K562 (cell line): ENCODE results near the gene ZSWIM9. TPM values are rescaled to one million over a fixed set of nuclear protein-coding genes. Genes with fewer than 3 reads are reported as not detected.

Experiments
- ATAC-seq: fragments of 200-7000 bp; cut with Tn5 transposase; 3 replicates; pipeline ENCODE4 v1.9.1; 2020; ENCODE audit warnings: moderate library complexity
- BruUV-seq: library from RNA; stranded (reverse); fragments of 400-500 nt; replicated peaks from 2 replicates; lab custom pipeline; 2021; lab: Mats Ljungman, UMichigan
- CTCF ChIA-PET: fragments of 300-600 bp; formaldehyde crosslinking; extraction: SDS; loops from one replicate; lab custom pipeline; 2021; ENCODE audit warnings: low intra/inter-chr PET ratio; lab: Yijun Ruan, JAX
- POLR2A ChIA-PET: fragments of 300-600, 350-650 bp; sonication (Branson Sonifier 250); formaldehyde crosslinking; extraction: SDS; loops from one replicate; lab custom pipeline; 2021; ENCODE audit warnings: antibody characterized with exemption, inconsistent platforms; lab: Yijun Ruan, JAX
- DNase-seq, 4 experiments: peaks; one replicate each; pipeline versions ENCODE4 v3.0.0 to v3.0.0-alpha.2; 2011 to 2018; ENCODE audit warnings: low spot score in 3 of 4, mixed read lengths in 3 of 4; ENCODE audit errors: extremely low read depth in 1 of 4
- FAIRE-seq: peaks from 2 replicates; lab custom pipeline; 2011; peaks lifted over from hg19 to GRCh38; lab: Jason Lieb, UNC
- H2AFZ ChIP-seq: 2 replicates; pipeline ENCODE4 v1.6.0; 2011; ENCODE audit warnings: low read depth, low read length, control low read depth, inconsistent platforms
- H3K27ac ChIP-seq: fragments of 200-600 bp; 3 replicates; pipeline ENCODE4 v1.8.0; 2011; ENCODE audit warnings: low read depth, mild to moderate bottlenecking, control low read depth, inconsistent platforms, low read length, moderate library complexity, mixed read lengths; ENCODE audit errors: extremely low read depth
- H3K27me3 ChIP-seq, 2 experiments: fragments of 300-600 bp in 1 of 2; 2 replicates in 1 of 2; 3 replicates in 1 of 2; pipeline versions ENCODE4 v1.6.0 to v1.8.0; 2011; ENCODE audit warnings: inconsistent platforms in 2 of 2, low read length in 2 of 2, mild to moderate bottlenecking in 1 of 2, mixed read lengths in 1 of 2, moderate library complexity in 1 of 2; ENCODE audit not compliant: control insufficient read depth in 2 of 2, insufficient read depth in 2 of 2
- H3K36me3 ChIP-seq: fragments of 300-600 bp; 3 replicates; pipeline ENCODE4 v1.8.0; 2011; ENCODE audit warnings: mild to moderate bottlenecking, low read length, inconsistent platforms; ENCODE audit not compliant: control insufficient read depth, insufficient read depth
- H3K4me1 ChIP-seq, 2 experiments: fragments of 200-600 bp in 1 of 2; replicated peaks in 1 of 2; 2 replicates in 1 of 2; 3 replicates in 1 of 2; pipeline versions ENCODE4 v1.5.1 to v1.8.0; 2011; ENCODE audit warnings: inconsistent platforms in 2 of 2, low read length in 2 of 2, mild to moderate bottlenecking in 1 of 2, mixed read lengths in 1 of 2, moderate library complexity in 1 of 2; ENCODE audit not compliant: control insufficient read depth in 2 of 2, insufficient read depth in 2 of 2
- H3K4me2 ChIP-seq: 2 replicates; pipeline ENCODE4 v1.6.1; 2011; ENCODE audit warnings: low read length, control low read depth, inconsistent platforms, mixed read lengths; ENCODE audit not compliant: insufficient read depth
- H3K4me3 ChIP-seq: fragments of 200-600 bp; sonication (generic), shearing (Covaris generic); 2 replicates; pipeline ENCODE4 v1.5.1; 2016; ENCODE audit warnings: control low read depth, inconsistent platforms
- H3K79me2 ChIP-seq: fragments of 200-600 bp; 3 replicates; pipeline ENCODE4 v1.8.0; 2011; ENCODE audit warnings: low read length, inconsistent platforms; ENCODE audit not compliant: control insufficient read depth, insufficient read depth
- H3K9ac ChIP-seq, 2 experiments: 2 replicates each; pipeline versions ENCODE4 v1.6.0 to v1.6.1; 2011; ENCODE audit warnings: low read depth in 2 of 2, low read length in 2 of 2, control low read depth in 1 of 2, inconsistent platforms in 1 of 2, mild to moderate bottlenecking in 1 of 2, mixed read lengths in 1 of 2; ENCODE audit not compliant: insufficient read depth in 1 of 2
- H3K9me1 ChIP-seq: one replicate; pipeline ENCODE4 v1.6.0; 2011; ENCODE audit warnings: inconsistent platforms, mild to moderate bottlenecking, low read length, moderate library complexity; ENCODE audit not compliant: control insufficient read depth, insufficient read depth
- H3K9me3 ChIP-seq: replicated peaks from 2 replicates; pipeline ENCODE4 v1.5.1; 2011; ENCODE audit warnings: low read depth, low read length, inconsistent platforms; ENCODE audit not compliant: control insufficient read depth, insufficient read depth
- H4K20me1 ChIP-seq: replicated peaks from 2 replicates; pipeline ENCODE4 v1.6.1; 2011; ENCODE audit warnings: low read length, inconsistent platforms, mixed read lengths; ENCODE audit not compliant: control insufficient read depth, insufficient read depth
- ARID2 ChIP-seq: fragments of 450-650 bp; IDR thresholded peaks from 2 replicates; pipeline ENCODE4 v1.6.1; 2017; ENCODE audit warnings: antibody characterized with exemption, mild to moderate bottlenecking
- ASH1L ChIP-seq: fragments of 450-650 bp; IDR thresholded peaks from 2 replicates; pipeline ENCODE4 v1.6.1; 2018; ENCODE audit warnings: borderline replicate concordance, mild to moderate bottlenecking, low read depth; ENCODE audit not compliant: partially characterized antibody
- CBFA2T3 ChIP-seq: fragments of 450-650 bp; IDR thresholded peaks from 2 replicates; pipeline ENCODE4 v1.6.1; 2017
- CUX1 ChIP-seq: fragments of 200-800 bp; sonication (Bioruptor generic); IDR thresholded peaks from 2 replicates; pipeline ENCODE4 v1.6.1; 2016; ENCODE audit warnings: missing genetic modification characterization, missing compliant biosample characterization
- E2F5 ChIP-seq: sonication (generic); formaldehyde crosslinking; IDR thresholded peaks from 2 replicates; pipeline ENCODE4 v1.8.0; 2022; ENCODE audit warnings: mild to moderate bottlenecking, missing genetic modification reagents
- HDAC1 ChIP-seq, 2 experiments: fragments of 450-650 bp; IDR thresholded peaks; 2 replicates each; pipeline ENCODE4 v1.6.1; 2016 to 2017; ENCODE audit warnings: inconsistent platforms in 1 of 2, mild to moderate bottlenecking in 1 of 2, moderate library complexity in 1 of 2
- HDGF ChIP-seq: fragments of 450-650 bp; IDR thresholded peaks from 2 replicates; pipeline ENCODE4 v1.6.1; 2016
- NR0B1 ChIP-seq: fragments of 450-650 bp; IDR thresholded peaks from one replicate; pipeline ENCODE4 v1.6.1; 2018; ENCODE audit warnings: mild to moderate bottlenecking, moderate library complexity; ENCODE audit not compliant: partially characterized antibody
- PCBP2 ChIP-seq: fragments of 200-400 bp; formaldehyde crosslinking; IDR thresholded peaks from 2 replicates; pipeline ENCODE4 v1.6.1; 2018; ENCODE audit warnings: low read length, low read depth, mild to moderate bottlenecking, moderate library complexity; ENCODE audit not compliant: poor library complexity, severe bottlenecking
- POLR2A ChIP-seq: fragments of 450-650 bp; conservative IDR thresholded peaks from 2 replicates; pipeline ENCODE4 v1.6.1; 2016
- RUNX1 ChIP-seq: sonication (generic); IDR thresholded peaks from 2 replicates; pipeline ENCODE4 v1.6.1; 2016; ENCODE audit warnings: antibody characterized with exemption, low read depth
- SMAD2 ChIP-seq: fragments of 150-350 bp; IDR thresholded peaks from 2 replicates; pipeline ENCODE4 v1.6.1; 2014; ENCODE audit warnings: low read depth, mild to moderate bottlenecking, low read length
- SRSF1 ChIP-seq: fragments of 200-400 bp; formaldehyde crosslinking; IDR thresholded peaks from 2 replicates; pipeline ENCODE4 v1.6.1; 2017; ENCODE audit warnings: mild to moderate bottlenecking, low read depth, low read length, moderate library complexity
- STAT5B ChIP-seq: fragments of 250-450 bp; sonication (Bioruptor Pico); IDR thresholded peaks from 2 replicates; pipeline ENCODE4 v1.8.0; 2021; ENCODE audit warnings: mild to moderate bottlenecking, inconsistent platforms
- ZC3H4 ChIP-seq: sonication (generic); formaldehyde crosslinking; IDR thresholded peaks from 2 replicates; pipeline ENCODE4 v1.9.0; 2021; ENCODE audit warnings: missing genetic modification reagents, borderline replicate concordance
- ZKSCAN8 ChIP-seq: fragments of 200-800 bp; sonication (Bioruptor generic); IDR thresholded peaks from 2 replicates; pipeline ENCODE4 v1.6.1; 2016; ENCODE audit warnings: missing genetic modification characterization, missing compliant biosample characterization
- ZNF224 ChIP-seq: sonication (generic); formaldehyde crosslinking; IDR thresholded peaks from 2 replicates; pipeline ENCODE4 v1.8.0; 2022; ENCODE audit warnings: mild to moderate bottlenecking, missing genetic modification reagents
- ZNF431 ChIP-seq: sonication (generic); formaldehyde crosslinking; IDR thresholded peaks from 2 replicates; pipeline ENCODE4 v1.8.0; 2022; ENCODE audit warnings: mild to moderate bottlenecking, missing genetic modification reagents
- ZNF586 ChIP-seq: fragments of 450-650 bp; formaldehyde crosslinking; conservative IDR thresholded peaks from 2 replicates; pipeline ENCODE4 v1.4.0; 2020; ENCODE audit warnings: mild to moderate bottlenecking, moderate library complexity
- WGBS: fragments of 100-300 bp; shearing (Covaris generic); methylation state at CpG from one replicate; pipeline ENCODE4 v1.1.6; 2016; ENCODE audit warnings: low coverage, mixed read lengths; ENCODE audit not compliant: insufficient coverage; ENCODE audit errors: missing lambda C conversion rate; 5-methylcytosine and 5-hydroxymethylcytosine counted together
- in situ Hi-C: fragments of 300-500 bp; cut with MboI; formaldehyde crosslinking; loops from 4 replicates; pipeline ENCODE4 v1.15.0; 2018; ENCODE audit warnings: inconsistent platforms, mixed read lengths
- intact Hi-C: fragments of 100-400 bp; cut with micrococcal nuclease; formaldehyde crosslinking; loops from 2 replicates; pipeline ENCODE4 v1.14.2; 2022
- polyA plus RNA-seq, 8 experiments: library from polyadenylated mRNA; depleted of rRNA in 4 of 8; stranded (reverse) in 5 of 8; unstranded in 3 of 8; fragments of >200 nt; fragmentation: Nextera tagmentation in 2 of 8; fragmentation: Illumina TruSeq in 1 of 8; extraction: Ambion mirVana in 2 of 8; extraction: Trizol in 1 of 8; gene quantifications; 2 replicates each; pipeline versions ENCODE4 v1.2.1 to v1.2.3, GENCODE V29; 2011 to 2014; ENCODE audit warnings: inconsistent platforms in 1 of 8, missing spikeins in 1 of 8
- total RNA-seq, 7 experiments: library from RNA; depleted of rRNA in 6 of 7; stranded (reverse); fragments of >200 nt in 6 of 7; fragmentation: Illumina TruSeq in 2 of 7; extraction: Trizol in 2 of 7; gene quantifications; 2 replicates each; pipeline versions ENCODE4 v1.2.1 to v1.2.3, GENCODE V29; 2011 to 2021; ENCODE audit warnings: low replicate concordance in 1 of 7

The ZSWIM9 gene
- total and polyA plus RNA-seq, 9 of the 15 experiments (the other 6 are each of a cell fraction or from before 2014, with no cell fraction given) = 0.04 to 1.4 (median 0.34) TPM; not detected in 1

GRCh38 chr19:48210005-48210404 lies 39.5 kb downstream of the ZSWIM9 start:
- Histone ChIP-seq H3K9me1 (no peaks in the 10 kb centered on the region), H3K4me3 (no peak overlapping the region), H3K27ac (no peak overlapping the region), H3K4me1 (peaks cover 4 to 13% of the 10 kb centered on the region in 2 experiments; a peak in 3 of 5 replicates), H3K36me3 (peaks cover 7% of the 10 kb centered on the region; the same call in 2 of the 3 replicates), H3K79me2 (peaks cover 1% of the 10 kb centered on the region; the same call in 2 of the 3 replicates), H4K20me1 (no peaks in the 10 kb centered on the region), H3K9me3 (no peaks in the 10 kb centered on the region), H2AFZ (no peak overlapping the region), H3K27me3 (no peaks in the 10 kb centered on the region), H3K9ac (no peak overlapping the region), H3K4me2 (no peak overlapping the region)
- ATAC-seq = no peak
- ChIA-PET CTCF (no interaction called here), POLR2A (no interaction called here)
- WGBS = 52% methylated on average over 3 of the region's 3 CpGs
- no TSS peak for BruUV-seq
- intact Hi-C loops = no loop called here
- no peak for FAIRE-seq
- DNase-seq = no peak
- in situ Hi-C loops = no loop called here
- TF ChIP-seq SRSF1 (no peak), ZC3H4 (CRISPR knock-in tag) (no peak), NR0B1 (no peak), RUNX1 (no peak), CUX1 (no peak), E2F5 (CRISPR knock-in tag) (no peak), ZNF431 (CRISPR knock-in tag) (no peak), SMAD2 (no peak), PCBP2 (no peak), HDGF (no peak), ASH1L (no peak), ZKSCAN8 (no peak), ZNF224 (no peak), ZNF586 (CRISPR knock-in tag) (no peak), STAT5B (CRISPR knock-in tag) (no peak), ARID2 (no peak), HDAC1 (IDR thresholded peaks at IDR 0.05) (no peak), POLR2A (no peak), CBFA2T3 (no peak)
